Activated T-cell treated with anti-CD3 and anti-CD28 coated beads for 48 hours (primary cell): Measurements from ENCODE around the gene SENP6.

Experiments used
- DNase-seq: peaks from one replicate; pipeline ENCODE4 v3.0.0-alpha.2; 2020; ENCODE audit warnings: low read depth

SENP6 gene

GRCh38 chr6:75748003-75748742 is 146.5 kb downstream of the SENP6 start:
- DNase-seq: peak; percentile 3

- peak; percentile 23 for DNase-seq
Observed at GRCh38 chr6:75748743-75749538, 147.3 kb downstream of the SENP6 start, which contains the start of gene MYO6. Gene MYO6, plus strand, starts transcription at chr6:75749239. Its CDS starts 68,309 bp downstream, at chr6:75817548.

- no peak for DNase-seq
Observed at GRCh38 chr6:75751443-75751842, 149.8 kb downstream of the SENP6 start.

- DNase-seq: no peak
Observed at GRCh38 chr6:75752365-75752764, 150.7 kb downstream of the SENP6 start.

- no peak for DNase-seq
Observed at GRCh38 chr6:75755704-75756103, 154.0 kb downstream of the SENP6 start.

GRCh38 chr6:75757295-75757694 is 155.6 kb downstream of the SENP6 start:
- DNase-seq: no peak

- DNase-seq: no peak
Observed at GRCh38 chr6:75758061-75758460, 156.4 kb downstream of the SENP6 start.

GRCh38 chr6:75759207-75759606 is 157.5 kb downstream of the SENP6 start:
- DNase-seq: no peak

- no peak for DNase-seq
Observed at GRCh38 chr6:75760320-75760719, 158.6 kb downstream of the SENP6 start.

- no peak for DNase-seq
Observed at GRCh38 chr6:75761489-75761888, 159.8 kb downstream of the SENP6 start.

- no peak for DNase-seq
Observed at GRCh38 chr6:75762063-75762462, 160.4 kb downstream of the SENP6 start.

- no peak for DNase-seq
Observed at GRCh38 chr6:75766387-75766786, 164.7 kb downstream of the SENP6 start.
